H1 (cell line): Measurements from ENCODE around the gene PELI2. TPM values are rescaled to one million over a fixed set of nuclear protein-coding genes. Genes with fewer than 3 reads are reported as not detected.

Experiments
- CTCF ChIA-PET: fragments of 300-600 bp; sonication (Branson Sonifier 250); formaldehyde crosslinking; loops from one replicate; lab custom pipeline; 2021; ENCODE audit not compliant: partially characterized antibody; lab: Charles Lee
- POLR2A ChIA-PET: fragments of 300-600 bp; sonication (Branson Sonifier 250); formaldehyde crosslinking; loops from one replicate; lab custom pipeline; 2021; ENCODE audit warnings: inconsistent platforms; ENCODE audit not compliant: partially characterized antibody; lab: Charles Lee
- DNase-seq, 2 experiments: peaks; one replicate each; pipeline versions ENCODE4 v3.0.0 to v3.0.0-alpha.2; 2010 to 2022; ENCODE audit warnings: low spot score in 2 of 2, low read depth in 1 of 2, mixed read lengths in 1 of 2
- FAIRE-seq: peaks from 2 replicates; lab custom pipeline; 2011; peaks lifted over from hg19 to GRCh38; lab: Jason Lieb, UNC
- H2AFZ ChIP-seq: 2 replicates; pipeline ENCODE4 v1.8.1; 2012; ENCODE audit warnings: low read length, inconsistent platforms
- H2AK5ac ChIP-seq: 2 replicates; pipeline ENCODE4 v1.6.1; 2013; ENCODE audit warnings: low read depth, low read length
- H2BK120ac ChIP-seq: replicated peaks from 2 replicates; pipeline ENCODE3; 2013; ENCODE audit warnings: low read depth, low read length, inconsistent platforms
- H2BK12ac ChIP-seq: 2 replicates; pipeline ENCODE4 v1.6.1; 2013; ENCODE audit warnings: low read depth, low read length
- H2BK15ac ChIP-seq: 2 replicates; pipeline ENCODE4 v1.6.1; 2013; ENCODE audit warnings: low read length
- H2BK20ac ChIP-seq: 2 replicates; pipeline ENCODE4 v1.6.1; 2013; ENCODE audit warnings: low read length
- H2BK5ac ChIP-seq: 2 replicates; pipeline ENCODE4 v1.6.1; 2013; ENCODE audit warnings: low read depth, low read length
- H3K14ac ChIP-seq: 2 replicates; pipeline ENCODE4 v1.6.1; 2013; ENCODE audit warnings: inconsistent platforms; ENCODE audit not compliant: insufficient read length
- H3K18ac ChIP-seq: 2 replicates; pipeline ENCODE4 v1.6.1; 2013; ENCODE audit warnings: low read length; ENCODE audit errors: extremely low read depth
- H3K23ac ChIP-seq: 2 replicates; pipeline ENCODE4 v1.6.1; 2013; ENCODE audit warnings: inconsistent platforms; ENCODE audit not compliant: insufficient read length
- H3K23me2 ChIP-seq: 2 replicates; pipeline ENCODE4 v1.6.1; 2013; ENCODE audit warnings: low read depth, low read length
- H3K27ac ChIP-seq: 2 replicates; pipeline ENCODE4 v1.6.1; 2011; ENCODE audit warnings: low read depth, low read length, inconsistent platforms
- H3K27me3 ChIP-seq, 4 experiments: replicated peaks in 1 of 4; 1 replicate in 1 of 4; 2 replicates in 3 of 4; pipeline versions ENCODE4 v1.6.1 to v1.8.1; 2011 to 2013; ENCODE audit warnings: low read length in 3 of 4, mild to moderate bottlenecking in 3 of 4, inconsistent platforms in 2 of 4, mixed read lengths in 2 of 4, moderate library complexity in 1 of 4; ENCODE audit not compliant: control insufficient read depth in 3 of 4, insufficient read depth in 3 of 4; ENCODE audit errors: extremely low read depth in 1 of 4
- H3K36me3 ChIP-seq, 4 experiments: 2 replicates each; pipeline versions ENCODE4 v1.6.1 to v1.8.1; 2011 to 2013; ENCODE audit warnings: mild to moderate bottlenecking in 4 of 4, low read length in 3 of 4, moderate library complexity in 2 of 4, control low read depth in 1 of 4, inconsistent platforms in 1 of 4; ENCODE audit not compliant: insufficient read depth in 4 of 4, control insufficient read depth in 2 of 4
- H3K4ac ChIP-seq: replicated peaks from 2 replicates; pipeline ENCODE3; 2013; ENCODE audit warnings: low read length, low read depth, mixed read lengths, inconsistent platforms; ENCODE audit not compliant: insufficient read length
- H3K4me1 ChIP-seq, 4 experiments: replicated peaks in 1 of 4; 1 replicate in 1 of 4; 2 replicates in 3 of 4; pipeline versions ENCODE4 v1.6.1 to v1.8.1; 2011 to 2013; ENCODE audit warnings: low read length in 3 of 4, inconsistent platforms in 2 of 4, mixed read lengths in 1 of 4; ENCODE audit not compliant: insufficient read depth in 4 of 4, control insufficient read depth in 3 of 4
- H3K4me2 ChIP-seq, 2 experiments: 2 replicates each; pipeline versions ENCODE4 v1.6.1 to v1.8.1; 2011 to 2013; ENCODE audit warnings: low read depth in 2 of 2, low read length in 2 of 2, control low read depth in 1 of 2, inconsistent platforms in 1 of 2, mild to moderate bottlenecking in 1 of 2; ENCODE audit not compliant: insufficient read depth in 1 of 2
- H3K4me3 ChIP-seq, 4 experiments: fragments of 200-600, 300-600 bp in 1 of 4; sonication (generic), shearing (Covaris generic), sonication (Bioruptor Twin) in 1 of 4; 2 replicates each; pipeline versions ENCODE4 v1.5.1 to v1.8.1; 2011 to 2016; ENCODE audit warnings: low read length in 4 of 4, low read depth in 3 of 4, control low read depth in 2 of 4, inconsistent platforms in 2 of 4, mild to moderate bottlenecking in 2 of 4, mixed read lengths in 1 of 4, moderate library complexity in 1 of 4; ENCODE audit not compliant: insufficient read depth in 2 of 4; ENCODE audit errors: extremely low read depth in 1 of 4
- H3K56ac ChIP-seq: replicated peaks from 2 replicates; pipeline ENCODE3; 2013; ENCODE audit warnings: low read depth, mild to moderate bottlenecking, mixed read lengths, low read length, inconsistent platforms; ENCODE audit not compliant: insufficient read length
- H3K79me1 ChIP-seq: 2 replicates; pipeline ENCODE4 v1.6.1; 2013; ENCODE audit warnings: low read depth, low read length, control low read depth
- H3K79me2 ChIP-seq, 2 experiments: 2 replicates each; pipeline versions ENCODE4 v1.6.1 to v1.8.1; 2012 to 2013; ENCODE audit warnings: low read length in 2 of 2, mild to moderate bottlenecking in 2 of 2, inconsistent platforms in 1 of 2; ENCODE audit not compliant: insufficient read depth in 2 of 2, control insufficient read depth in 1 of 2
- H3K9ac ChIP-seq, 4 experiments: replicated peaks in 1 of 4; 1 replicate in 1 of 4; 2 replicates in 3 of 4; pipeline versions ENCODE4 v1.6.1 to v1.8.1; 2011 to 2013; ENCODE audit warnings: low read depth in 3 of 4, low read length in 3 of 4, control low read depth in 2 of 4, mild to moderate bottlenecking in 2 of 4, moderate library complexity in 2 of 4, inconsistent platforms in 1 of 4; ENCODE audit errors: extremely low read depth in 1 of 4
- H3K9me3 ChIP-seq, 2 experiments: 2 replicates each; pipeline versions ENCODE4 v1.6.1 to v1.8.1; 2012 to 2013; ENCODE audit warnings: mild to moderate bottlenecking in 2 of 2, moderate library complexity in 2 of 2, control low read depth in 1 of 2, inconsistent platforms in 1 of 2, low read depth in 1 of 2, low read length in 1 of 2, mixed read lengths in 1 of 2; ENCODE audit not compliant: insufficient read depth in 2 of 2
- H4K20me1 ChIP-seq, 2 experiments: replicated peaks in 1 of 2; 2 replicates each; pipeline versions ENCODE3 to v1.8.1; 2011 to 2013; ENCODE audit warnings: inconsistent platforms in 2 of 2, low read length in 2 of 2, mild to moderate bottlenecking in 1 of 2; ENCODE audit not compliant: insufficient read depth in 2 of 2, control insufficient read depth in 1 of 2
- H4K5ac ChIP-seq: 2 replicates; pipeline ENCODE4 v1.6.1; 2013; ENCODE audit warnings: low read length, low read depth, mixed read lengths, inconsistent platforms; ENCODE audit not compliant: insufficient read length
- H4K8ac ChIP-seq: 2 replicates; pipeline ENCODE4 v1.8.0; 2013; ENCODE audit warnings: mild to moderate bottlenecking, moderate library complexity, low read length, inconsistent platforms; ENCODE audit not compliant: insufficient read depth; ENCODE audit errors: extremely low read depth
- H4K91ac ChIP-seq: replicated peaks from 2 replicates; pipeline ENCODE3; 2013; ENCODE audit warnings: low read length, mixed read lengths, inconsistent platforms; ENCODE audit not compliant: insufficient read length
- WGBS, 2 experiments: shearing (Covaris generic) in 1 of 2; methylation state at CpG; one replicate each; pipeline versions ENCODE4 v1.1.6 to v1.1.7; 2013 to 2015; ENCODE audit warnings: low lambda C conversion rate in 2 of 2, mixed read lengths in 2 of 2, inconsistent platforms in 1 of 2, low coverage in 1 of 2, missing lambda C conversion rate in 1 of 2; ENCODE audit not compliant: insufficient replicate concordance in 2 of 2, insufficient coverage in 1 of 2, insufficient read length in 1 of 2; ENCODE audit errors: extremely low coverage in 1 of 2, missing lambda C conversion rate in 1 of 2; 5-methylcytosine and 5-hydroxymethylcytosine counted together
- polyA plus RNA-seq, 7 experiments: library from polyadenylated mRNA; depleted of rRNA in 3 of 7; stranded (reverse) in 5 of 7; unstranded in 2 of 7; fragments of >200 nt in 5 of 7; fragments of 200-250 nt in 2 of 7; gene quantifications; 1 replicate in 5 of 7; 2 replicates in 1 of 7; 4 replicates in 1 of 7; pipeline versions ENCODE4 v1.2.1 to v1.2.3, GENCODE V29; 2011 to 2013; ENCODE audit warnings: missing spikeins in 2 of 7, mixed read lengths in 2 of 7
- total RNA-seq: library from RNA; stranded (reverse); fragmentation: NEBNext Ultra II Directional; extraction: Animal tissue kit (Norgen Biotek cat#: 25700); gene quantifications from 2 replicates; pipeline ENCODE4 v1.2.1, GENCODE V29; 2021

Gene PELI2
- total and polyA plus RNA-seq, 2 of the 8 experiments (the other 6 are each of a cell fraction or from before 2014, with no cell fraction given), result 14.6 to 25.7 TPM

DNA sequence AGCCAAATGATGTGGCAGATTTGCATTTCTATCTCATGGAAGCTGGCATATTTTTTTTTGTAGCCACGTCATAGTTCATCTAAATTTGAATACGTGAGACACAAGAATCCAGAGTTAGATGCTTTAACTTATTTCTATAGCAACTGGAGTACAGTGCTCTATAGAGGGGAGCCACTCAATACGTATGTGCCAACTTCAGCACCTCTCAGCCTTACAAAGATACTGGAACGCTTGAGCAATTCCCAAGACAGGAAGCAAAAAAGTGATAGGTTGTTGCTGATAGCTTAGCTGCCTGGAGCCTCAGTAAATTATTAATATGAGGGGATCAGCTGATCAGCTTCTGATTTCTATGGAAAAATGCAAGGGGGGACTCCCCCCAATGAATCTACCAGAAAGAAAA, 24.1 kb upstream of the PELI2 start:
- H3K23me2 ChIP-seq, result no peaks in the 10 kb centered on the region
- no peak overlapping the region for H4K91ac ChIP-seq
- peaks cover 0 to 5% (median 1%) of the 10 kb centered on the region in 4 experiments; a peak in 4 of 7 replicates for H3K4me1 ChIP-seq
- no peak for FAIRE-seq
- no peak for DNase-seq
- WGBS, 2 experiments, result 88% methylated on average over 4 of the region's 4 CpGs; no CpG with 5 or more reads in 1 of the 2 experiments
- H2BK15ac ChIP-seq, result no peak overlapping the region
- no peak overlapping the region for H2AFZ ChIP-seq
- no peak overlapping the region for H3K56ac ChIP-seq
- no peaks in the 10 kb centered on the region for H3K9me3 ChIP-seq
- H3K27ac ChIP-seq, result no peak overlapping the region
- no peak overlapping the region for H2BK20ac ChIP-seq
- H2BK120ac ChIP-seq, result no peak overlapping the region
- H3K23ac ChIP-seq, result no peak overlapping the region
- no peak overlapping the region for H2BK5ac ChIP-seq
- H3K18ac ChIP-seq, result no peak overlapping the region
- H4K5ac ChIP-seq, result no peak overlapping the region
- POLR2A ChIA-PET, result no interaction called here
- no peaks in the 10 kb centered on the region for H3K79me1 ChIP-seq
- H3K14ac ChIP-seq, result no peak overlapping the region
- no peak overlapping the region for H3K4me2 ChIP-seq
- no peak overlapping the region for H4K8ac ChIP-seq
- H3K4me3 ChIP-seq, result no peak overlapping the region
- no peak overlapping the region for H2BK12ac ChIP-seq
- H3K36me3 ChIP-seq, result no peaks in the 10 kb centered on the region
- no peaks in the 10 kb centered on the region for H3K79me2 ChIP-seq
- no peak overlapping the region for H3K4ac ChIP-seq
- no peaks in the 10 kb centered on the region for H3K27me3 ChIP-seq
- no peaks in the 10 kb centered on the region for H4K20me1 ChIP-seq
- no peak overlapping the region for H2AK5ac ChIP-seq
- CTCF ChIA-PET, result interaction anchor here (1.1 kb wide), 1 partner anchor 113 kb away, joined by 3 read pairs; no protein-coding TSS in a partner anchor
- no peak overlapping the region for H3K9ac ChIP-seq
